ENCODE results near the gene EEF1B2.
"Not testable (repeated sequence)": the region's sequence is repeated elsewhere in the genome, so short reads cannot be mapped to it uniquely, and the experiment has no call there.

The EEF1B2 gene

GRCh38 chr2:206164261-206164862 lies 4.7 kb downstream of the EEF1B2 start:
- DNase-seq (ENCODE audit: low spot score) = peak; percentile 32

- not testable (repeated sequence) for DNase-seq (ENCODE audit: low spot score)
These were observed 8.5 kb downstream of the EEF1B2 start for GRCh38 chr2:206168230-206168629.

GRCh38 chr2:206171624-206172397 lies 12.1 kb downstream of the EEF1B2 start:
- DNase-seq (ENCODE audit: low spot score) = not testable (repeated sequence)

GRCh38 chr2:206173147-206173546 lies 13.5 kb downstream of the EEF1B2 start:
- DNase-seq (ENCODE audit: low spot score) = no peak

DNA sequence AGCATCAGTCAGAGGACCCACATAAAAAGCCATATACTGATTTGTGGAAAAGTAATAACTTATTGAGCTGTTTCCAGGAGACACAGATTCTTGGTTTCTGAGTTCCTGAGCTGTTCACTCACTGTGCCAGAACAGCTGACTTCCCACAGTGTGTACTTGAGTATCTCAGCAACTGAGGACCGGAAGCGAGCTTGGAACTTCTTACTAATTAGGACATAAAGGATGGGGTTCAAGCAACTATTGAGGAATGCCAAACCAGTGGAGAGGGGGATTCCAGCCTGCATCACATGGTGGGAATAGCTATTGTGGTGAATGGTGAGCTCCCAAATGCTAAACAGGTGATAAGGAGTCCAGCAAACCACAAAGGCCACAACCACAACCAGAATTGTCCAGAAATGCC lies 16.4 kb downstream of the EEF1B2 start:
- DNase-seq (ENCODE audit: low spot score) = no peak

DNA sequence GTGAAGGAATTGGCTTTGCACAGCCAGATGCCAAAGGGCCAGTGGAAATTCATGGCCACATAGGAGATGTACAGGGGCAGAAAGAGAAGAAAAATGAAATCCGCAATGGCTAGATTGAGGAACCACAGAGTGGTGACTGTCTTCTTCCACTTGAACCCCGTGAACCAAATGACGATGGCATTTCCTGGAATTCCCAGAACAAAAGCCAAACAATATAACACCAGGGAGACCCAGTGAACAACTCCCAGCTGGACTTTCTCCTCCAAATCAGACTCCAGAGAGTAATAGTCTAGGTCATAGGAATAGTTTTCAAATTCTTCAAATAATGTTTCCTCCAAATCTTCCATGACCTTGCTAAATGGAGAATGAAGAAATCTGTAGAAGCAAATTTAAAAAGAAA lies 17.2 kb downstream of the EEF1B2 start:
- no peak for DNase-seq (ENCODE audit: low spot score)

DNA sequence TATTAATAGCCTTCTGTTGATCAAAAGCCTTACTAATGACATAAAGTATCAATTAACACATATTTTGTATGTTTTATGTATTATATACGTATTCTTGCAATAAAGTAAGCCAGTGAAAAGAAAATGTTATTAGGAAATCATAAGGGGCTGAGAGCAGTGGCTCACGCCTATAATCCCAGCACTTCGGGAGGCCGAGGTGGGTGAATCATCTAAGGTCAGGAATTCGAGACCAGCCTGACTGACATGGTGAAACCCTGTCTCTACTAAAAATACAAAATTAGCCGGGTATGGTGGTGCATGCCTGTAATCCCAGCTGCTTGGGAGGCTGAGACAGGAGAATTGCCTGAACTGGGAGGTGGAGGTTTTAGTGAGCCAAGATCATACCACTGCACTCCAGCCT lies 21.8 kb downstream of the EEF1B2 start:
- DNase-seq (ENCODE audit: low spot score) = not testable (repeated sequence)

GRCh38 chr2:206189691-206190090 lies 30.0 kb downstream of the EEF1B2 start:
- no peak for DNase-seq (ENCODE audit: low spot score)

DNA sequence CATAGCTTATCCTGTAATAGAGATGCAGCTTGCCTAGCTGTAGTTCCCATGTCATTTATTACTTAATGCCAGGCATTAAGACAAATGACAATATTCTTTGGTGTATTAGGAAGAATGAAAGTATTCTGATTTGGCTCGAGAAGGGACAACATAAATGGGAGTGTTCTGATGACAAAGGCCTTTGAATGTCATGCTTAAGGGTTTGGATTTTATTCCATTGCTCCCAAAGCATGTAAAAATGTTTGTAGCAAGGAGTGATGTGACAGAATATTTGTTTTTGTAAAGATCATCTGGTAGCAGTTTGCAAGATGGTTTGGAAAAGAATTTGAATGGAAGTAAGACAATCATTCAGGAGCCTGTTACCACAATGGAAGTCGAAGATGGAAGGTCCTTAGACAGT lies 30.4 kb downstream of the EEF1B2 start:
- no peak for DNase-seq (ENCODE audit: low spot score)

DNA sequence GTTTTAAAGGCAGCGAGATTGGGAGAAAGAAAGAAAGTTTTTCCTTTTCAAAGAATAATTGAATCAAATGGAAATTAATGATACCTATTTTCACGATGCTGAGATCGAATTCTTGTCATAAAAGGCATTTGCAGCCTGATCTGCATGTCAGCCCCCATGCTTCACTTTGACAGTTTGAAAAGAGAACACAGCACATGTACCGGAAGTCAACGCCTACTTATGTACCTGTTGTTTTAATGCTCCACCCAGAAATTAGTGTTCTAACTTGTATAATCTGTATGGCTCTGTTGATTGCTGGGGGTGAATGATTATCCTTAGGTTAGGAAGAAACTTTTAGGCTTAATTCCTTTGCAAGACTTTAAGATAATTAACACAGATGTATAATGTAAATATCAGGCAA lies 31.0 kb downstream of the EEF1B2 start:
- no peak for DNase-seq (ENCODE audit: low spot score)

GRCh38 chr2:206192157-206192556 lies 32.5 kb downstream of the EEF1B2 start:
- no peak for DNase-seq (ENCODE audit: low spot score)

DNA sequence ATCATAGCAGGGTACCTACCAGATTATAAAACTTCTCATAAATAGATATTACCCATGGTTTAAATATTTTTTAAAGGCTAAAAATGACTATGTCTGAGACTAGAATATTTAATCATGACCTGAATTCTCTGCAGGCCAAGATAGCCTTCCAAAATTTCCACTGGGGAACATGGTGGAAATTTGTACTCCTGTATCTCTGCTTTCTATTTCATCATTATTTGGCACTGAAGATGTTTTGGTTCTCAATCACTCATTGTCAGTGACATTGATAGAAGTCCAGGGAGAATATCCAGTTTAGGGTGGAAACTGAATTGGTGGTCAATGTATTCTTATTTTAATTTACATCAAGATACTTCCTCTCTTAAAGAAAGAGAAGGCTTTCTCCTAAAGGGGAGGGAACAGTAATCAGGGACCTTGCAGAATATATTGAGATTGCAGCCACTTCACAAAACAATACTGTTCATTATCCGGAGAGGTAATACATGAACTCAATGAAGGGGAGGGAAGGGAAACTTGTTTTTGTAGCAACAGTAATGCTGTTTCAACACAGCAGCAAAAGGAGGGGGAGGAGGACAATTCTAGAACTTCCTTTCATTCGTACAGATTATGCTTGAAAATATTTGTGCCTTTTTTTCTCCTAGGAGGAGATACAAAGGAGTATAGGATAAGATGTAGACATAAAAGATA lies 34.1 kb downstream of the EEF1B2 start:
- no peak for DNase-seq (ENCODE audit: low spot score)

DNA sequence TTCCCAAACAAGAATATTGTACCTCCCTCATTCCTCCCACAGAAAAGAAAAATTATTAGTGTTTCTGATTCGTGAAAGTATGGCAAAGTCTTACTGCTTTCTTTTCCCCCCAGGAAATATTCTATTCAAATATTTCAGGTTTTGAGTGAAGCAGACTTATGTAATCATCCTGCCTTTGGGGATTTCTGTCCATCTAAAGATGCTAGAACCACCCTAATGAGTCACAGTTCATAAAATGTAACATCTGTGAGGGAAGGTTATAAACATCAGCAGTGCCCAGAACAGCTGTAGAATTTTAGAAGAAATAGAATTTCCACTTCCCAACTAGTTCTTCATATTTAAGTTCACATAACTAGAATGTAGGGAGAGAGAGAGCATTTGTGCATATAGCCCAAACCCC lies 39.0 kb downstream of the EEF1B2 start:
- DNase-seq (ENCODE audit: low spot score) = no peak

DNA sequence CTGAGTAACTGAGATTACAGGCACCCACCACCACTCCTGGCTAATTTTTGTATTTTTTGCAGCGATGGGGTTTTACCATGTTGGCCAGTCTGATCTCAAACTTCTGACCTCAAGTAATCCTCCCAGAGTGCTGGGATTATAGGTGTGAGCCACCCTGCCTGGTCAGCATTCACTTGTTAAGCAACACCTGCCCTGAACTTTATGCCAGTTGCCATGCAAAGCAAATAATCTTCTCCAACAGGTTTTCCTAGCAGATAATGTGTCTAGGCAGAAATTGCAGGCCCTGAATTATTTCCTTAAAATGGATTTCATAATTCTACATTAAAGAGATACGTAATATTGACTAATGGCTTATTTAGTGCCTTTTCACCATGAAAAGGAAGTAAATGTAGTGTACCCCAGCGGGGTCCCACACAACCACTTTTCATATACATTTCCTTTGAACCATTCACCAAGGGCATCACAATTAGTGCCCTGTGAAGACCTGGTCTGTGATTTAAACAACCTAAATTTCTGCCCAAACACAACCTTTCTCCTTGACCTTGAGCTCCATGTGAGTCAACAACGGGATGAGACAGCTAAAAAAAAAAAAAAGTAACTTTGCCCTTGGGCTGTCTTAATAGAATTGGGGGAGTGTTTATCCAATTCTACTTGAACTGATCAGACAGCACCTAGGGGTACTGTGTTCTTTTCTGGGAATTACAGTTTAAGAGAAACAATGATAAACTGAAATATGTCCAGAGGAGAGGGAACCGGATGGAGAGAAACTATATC lies 41.6 kb downstream of the EEF1B2 start:
- DNase-seq (ENCODE audit: low spot score) = no peak

DNA sequence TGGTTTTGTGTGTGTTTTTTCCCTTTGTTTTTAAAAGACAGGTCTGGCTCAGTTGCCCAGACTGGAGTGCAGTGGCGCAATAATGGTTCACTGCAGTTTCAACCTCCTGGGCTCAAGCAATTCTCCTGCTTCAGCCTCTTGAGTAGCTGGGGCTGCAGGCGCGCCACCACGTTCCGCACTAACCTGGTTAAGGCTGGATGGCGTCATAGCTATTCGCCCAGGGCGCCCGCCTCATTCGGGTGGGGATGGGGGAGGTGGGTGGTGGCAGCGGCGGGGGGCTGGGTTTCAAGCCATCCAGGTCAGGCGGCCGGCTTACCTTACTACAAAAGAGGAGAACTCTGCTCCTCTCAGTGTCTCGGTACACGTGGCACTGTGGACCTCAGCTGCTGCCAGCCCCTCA lies 42.8 kb downstream of the EEF1B2 start:
- DNase-seq (ENCODE audit: low spot score) = no peak

DNA sequence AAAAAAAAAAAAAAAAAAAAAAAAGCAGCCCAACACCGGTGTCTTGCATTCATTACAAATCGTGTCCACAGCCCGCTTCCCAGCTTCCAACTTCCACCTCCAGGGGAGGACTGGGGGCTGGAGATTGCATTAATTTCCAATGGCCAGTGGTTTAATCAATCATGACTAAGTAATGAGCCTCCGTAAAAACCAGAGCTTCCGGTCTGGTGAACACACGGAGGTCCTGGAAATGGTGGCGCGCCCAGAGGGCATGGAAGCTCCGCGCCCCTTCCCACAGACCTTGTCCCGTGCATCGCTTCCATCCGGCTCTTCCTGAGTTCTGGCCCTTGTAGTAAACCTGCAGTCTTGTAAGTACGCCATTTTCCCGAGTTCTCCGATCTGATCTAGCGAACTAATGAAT lies 43.6 kb downstream of the EEF1B2 start:
- DNase-seq (ENCODE audit: low spot score) = no peak

- no peak for DNase-seq (ENCODE audit: low spot score)
These were observed 45.0 kb downstream of the EEF1B2 start for GRCh38 chr2:206204710-206205109.

DNA sequence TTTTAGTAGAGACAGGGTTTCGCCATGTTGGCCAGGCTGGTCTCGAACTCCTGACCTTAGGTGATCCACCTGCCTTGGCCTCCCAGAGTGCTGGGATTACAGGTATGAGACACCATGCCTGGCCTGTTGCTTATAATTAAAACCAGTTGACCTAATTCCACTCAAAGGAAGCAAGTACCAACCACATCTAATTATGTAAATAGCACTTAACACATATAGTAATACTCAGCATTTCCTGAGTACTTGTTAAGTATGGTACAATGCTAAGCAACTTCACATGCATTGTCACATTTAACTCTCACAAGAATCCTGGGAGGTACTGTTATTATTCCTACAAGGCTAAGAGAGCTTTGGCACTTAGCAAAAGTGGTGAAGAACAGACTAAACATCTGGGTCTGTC lies 47.6 kb downstream of the EEF1B2 start:
- DNase-seq (ENCODE audit: low spot score) = not testable (repeated sequence)

DNA sequence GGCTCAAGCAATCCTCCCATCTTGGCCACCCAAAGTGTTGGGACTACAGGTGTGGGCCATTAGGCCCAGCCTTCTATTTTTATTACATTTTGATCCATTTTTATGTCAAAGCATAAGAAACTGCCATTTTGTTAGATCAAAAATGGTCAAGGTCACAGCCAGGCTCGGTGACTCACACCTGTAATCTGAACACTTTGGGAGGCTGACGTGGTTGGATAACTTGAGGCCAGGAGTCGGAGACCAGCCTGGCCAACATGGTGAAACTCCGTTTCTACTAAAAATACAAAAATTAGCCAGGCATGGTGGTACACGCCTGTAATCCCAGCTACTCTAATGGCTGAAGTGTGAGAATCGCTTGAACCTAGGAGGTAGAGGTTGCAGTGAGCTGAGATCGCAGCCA lies 49.2 kb downstream of the EEF1B2 start:
- no peak for DNase-seq (ENCODE audit: low spot score)

GRCh38 chr2:206211657-206212255 lies 52.1 kb downstream of the EEF1B2 start:
- no peak for DNase-seq (ENCODE audit: low spot score)

Measured in hepatic stellate cell (primary cell).